Neural progenitor cell (in vitro differentiated cells): ENCODE measurements around the gene CHRD.
A peak's percentile ranks its signal among the peaks of the same experiment; 100 is the strongest.

Experiments
- EZH2 ChIP-seq: fragments of 200-600 bp; sonication (generic); IDR thresholded peaks from 2 replicates; pipeline ENCODE4 v1.6.1; 2017; ENCODE audit warnings: antibody characterized with exemption, mild to moderate bottlenecking, moderate library complexity
- TF ChIP-seq, protein P1 (sequence below): fragments of 200-600 bp; sonication (generic); IDR thresholded peaks from 2 replicates; pipeline ENCODE4 v1.5.1; 2017; ENCODE audit warnings: antibody characterized with exemption, mild to moderate bottlenecking

DNA sequence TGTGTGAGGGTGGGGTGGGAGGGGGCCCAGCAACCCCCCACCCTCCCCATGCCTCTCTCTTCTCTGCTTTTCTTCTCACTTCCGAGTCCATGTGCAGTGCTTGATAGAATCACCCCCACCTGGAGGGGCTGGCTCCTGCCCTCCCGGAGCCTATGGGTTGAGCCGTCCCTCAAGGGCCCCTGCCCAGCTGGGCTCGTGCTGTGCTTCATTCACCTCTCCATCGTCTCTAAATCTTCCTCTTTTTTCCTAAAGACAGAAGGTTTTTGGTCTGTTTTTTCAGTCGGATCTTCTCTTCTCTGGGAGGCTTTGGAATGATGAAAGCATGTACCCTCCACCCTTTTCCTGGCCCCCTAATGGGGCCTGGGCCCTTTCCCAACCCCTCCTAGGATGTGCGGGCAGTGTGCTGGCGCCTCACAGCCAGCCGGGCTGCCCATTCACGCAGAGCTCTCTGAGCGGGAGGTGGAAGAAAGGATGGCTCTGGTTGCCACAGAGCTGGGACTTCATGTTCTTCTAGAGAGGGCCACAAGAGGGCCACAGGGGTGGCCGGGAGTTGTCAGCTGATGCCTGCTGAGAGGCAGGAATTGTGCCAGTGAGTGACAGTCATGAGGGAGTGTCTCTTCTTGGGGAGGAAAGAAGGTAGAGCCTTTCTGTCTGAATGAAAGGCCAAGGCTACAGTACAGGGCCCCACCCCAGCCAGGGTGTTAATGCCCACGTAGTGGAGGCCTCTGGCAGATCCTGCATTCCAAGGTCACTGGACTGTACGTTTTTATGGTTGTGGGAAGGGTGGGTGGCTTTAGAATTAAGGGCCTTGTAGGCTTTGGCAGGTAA is 34.3 kb upstream of the CHRD start:
- TF ChIP-seq, protein P1, sequence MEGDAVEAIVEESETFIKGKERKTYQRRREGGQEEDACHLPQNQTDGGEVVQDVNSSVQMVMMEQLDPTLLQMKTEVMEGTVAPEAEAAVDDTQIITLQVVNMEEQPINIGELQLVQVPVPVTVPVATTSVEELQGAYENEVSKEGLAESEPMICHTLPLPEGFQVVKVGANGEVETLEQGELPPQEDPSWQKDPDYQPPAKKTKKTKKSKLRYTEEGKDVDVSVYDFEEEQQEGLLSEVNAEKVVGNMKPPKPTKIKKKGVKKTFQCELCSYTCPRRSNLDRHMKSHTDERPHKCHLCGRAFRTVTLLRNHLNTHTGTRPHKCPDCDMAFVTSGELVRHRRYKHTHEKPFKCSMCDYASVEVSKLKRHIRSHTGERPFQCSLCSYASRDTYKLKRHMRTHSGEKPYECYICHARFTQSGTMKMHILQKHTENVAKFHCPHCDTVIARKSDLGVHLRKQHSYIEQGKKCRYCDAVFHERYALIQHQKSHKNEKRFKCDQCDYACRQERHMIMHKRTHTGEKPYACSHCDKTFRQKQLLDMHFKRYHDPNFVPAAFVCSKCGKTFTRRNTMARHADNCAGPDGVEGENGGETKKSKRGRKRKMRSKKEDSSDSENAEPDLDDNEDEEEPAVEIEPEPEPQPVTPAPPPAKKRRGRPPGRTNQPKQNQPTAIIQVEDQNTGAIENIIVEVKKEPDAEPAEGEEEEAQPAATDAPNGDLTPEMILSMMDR: peak; percentile 65
- TF ChIP-seq EZH2: no peak
